Lower leg skin (tissue), 3 donors: Measurements from ENCODE around the gene FAM83E.

Experiments
- CTCF ChIP-seq, 3 donors: fragments of 450-650 bp; IDR thresholded peaks; one replicate each; pipeline ENCODE4 v1.5.1; 2016; ENCODE audit warnings: antibody characterized with exemption in 3 of 3, mild to moderate bottlenecking in 3 of 3, moderate library complexity in 2 of 3
- POLR2A ChIP-seq, 2 donors: fragments of 450-650 bp; IDR thresholded peaks; one replicate each; pipeline ENCODE4 v1.6.1; 2016 to 2017; ENCODE audit warnings: antibody characterized with exemption in 2 of 2, mild to moderate bottlenecking in 1 of 2, moderate library complexity in 1 of 2

GRCh38 chr19:48600679-48601417 lies 14.0 kb downstream of the FAM83E start:
- no peak for TF ChIP-seq POLR2A (IDR thresholded peaks at IDR 0.05)
- no peak for TF ChIP-seq CTCF (IDR thresholded peaks at IDR 0.05)
